HG03558 (cell line): ENCODE measurements around the gene SPRED3.
"Not testable (repeated sequence)": the region's sequence is repeated elsewhere in the genome, so short reads cannot be mapped to it uniquely, and the experiment has no call there.

ENCODE experiments used
- ATAC-seq: cut with Tn5 transposase; IDR thresholded peaks from one replicate; pipeline ENCODE4 v1.9.1; 2021; ENCODE audit warnings: moderate number of reproducible peaks; ENCODE audit not compliant: unreplicated experiment; ENCODE audit errors: extremely low read depth

SPRED3 gene

GRCh38 chr19:38388349-38389100, at the start of gene SPRED3:
TSS of gene SPRED3 (plus strand) at chr19:38388697. CDS start at chr19:38390303, 1,606 bp downstream.
- ATAC-seq: no peak

GRCh38 chr19:38339011-38339410, 49.5 kb upstream of the SPRED3 start:
- not testable (repeated sequence) for ATAC-seq

GRCh38 chr19:38340927-38341326, 47.6 kb upstream of the SPRED3 start:
- ATAC-seq: no peak

- ATAC-seq: no peak
Measured at GRCh38 chr19:38346837-38347236, 41.7 kb upstream of the SPRED3 start.

GRCh38 chr19:38350883-38351282, 37.6 kb upstream of the SPRED3 start:
- ATAC-seq: no peak

- no peak for ATAC-seq
Measured at GRCh38 chr19:38351865-38352395, 36.6 kb upstream of the SPRED3 start.

GRCh38 chr19:38352611-38353010, 35.9 kb upstream of the SPRED3 start:
- ATAC-seq: no peak

GRCh38 chr19:38355728-38356725, 32.5 kb upstream of the SPRED3 start:
- no peak for ATAC-seq

GRCh38 chr19:38358071-38358470, 30.4 kb upstream of the SPRED3 start:
- no peak for ATAC-seq

GRCh38 chr19:38359242-38360021, 29.1 kb upstream of the SPRED3 start:
- ATAC-seq: no peak

- ATAC-seq: no peak
Measured at GRCh38 chr19:38360351-38360750, 28.1 kb upstream of the SPRED3 start.

- no peak for ATAC-seq
Measured at GRCh38 chr19:38360839-38361631, 27.5 kb upstream of the SPRED3 start.

GRCh38 chr19:38361633-38362075, 26.8 kb upstream of the SPRED3 start:
- ATAC-seq: no peak

GRCh38 chr19:38362076-38362945, 26.2 kb upstream of the SPRED3 start:
- no peak for ATAC-seq

GRCh38 chr19:38362946-38363688, 25.4 kb upstream of the SPRED3 start:
- ATAC-seq: not testable (repeated sequence)

GRCh38 chr19:38367041-38367440, 21.5 kb upstream of the SPRED3 start:
- ATAC-seq: no peak

- ATAC-seq: no peak
Measured at GRCh38 chr19:38369584-38369983, 18.9 kb upstream of the SPRED3 start.

- no peak for ATAC-seq
Measured at GRCh38 chr19:38370299-38370698, 18.2 kb upstream of the SPRED3 start.
